ENCODE results near the gene INPP1.

INPP1 gene

GRCh38 chr2:190415251-190415650 is 71.9 kb downstream of the INPP1 start:
- Mint-ChIP-seq H3K9me3 (no peaks in the 10 kb centered on the region), H3K36me3 (ENCODE audit: low read depth) (peaks cover 31% of the 10 kb centered on the region), H3K27ac (peak overlapping the region; percentile 91), H3K4me3 (peak overlapping the region; percentile 68), H3K4me1 (ENCODE audit: low read depth) (peaks cover 60% of the 10 kb centered on the region), H3K27me3 (ENCODE audit: low read depth) (no peaks in the 10 kb centered on the region)
- no peak for DNase-seq (ENCODE audit: low spot score)

GRCh38 chr2:190415794-190416775 is 72.7 kb downstream of the INPP1 start:
- DNase-seq (ENCODE audit: low spot score) = no peak
- Mint-ChIP-seq H3K27me3 (ENCODE audit: low read depth) (no peaks in the 10 kb centered on the region), H3K4me3 (peak overlapping the region; percentile 68), H3K4me1 (ENCODE audit: low read depth) (peaks cover 59% of the 10 kb centered on the region), H3K27ac (peak overlapping the region; percentile 91), H3K36me3 (ENCODE audit: low read depth) (peaks cover 36% of the 10 kb centered on the region), H3K9me3 (no peaks in the 10 kb centered on the region)

GRCh38 chr2:190417045-190417842 is 73.9 kb downstream of the INPP1 start:
- H3K36me3 Mint-ChIP-seq (ENCODE audit: low read depth) = peaks cover 30% of the 10 kb centered on the region
- peak overlapping the region; percentile 53 for H3K27ac Mint-ChIP-seq
- no peaks in the 10 kb centered on the region for H3K27me3 Mint-ChIP-seq (ENCODE audit: low read depth)
- peaks cover 49% of the 10 kb centered on the region for H3K4me1 Mint-ChIP-seq (ENCODE audit: low read depth)
- H3K4me3 Mint-ChIP-seq = no peak overlapping the region
- no peaks in the 10 kb centered on the region for H3K9me3 Mint-ChIP-seq
- no peak for DNase-seq (ENCODE audit: low spot score)

GRCh38 chr2:190418727-190419126 is 75.3 kb downstream of the INPP1 start:
- H3K9me3 Mint-ChIP-seq = no peaks in the 10 kb centered on the region
- DNase-seq (ENCODE audit: low spot score) = no peak
- H3K36me3 Mint-ChIP-seq (ENCODE audit: low read depth) = peaks cover 28% of the 10 kb centered on the region
- no peaks in the 10 kb centered on the region for H3K27me3 Mint-ChIP-seq (ENCODE audit: low read depth)
- H3K27ac Mint-ChIP-seq = no peak overlapping the region
- H3K4me3 Mint-ChIP-seq = no peak overlapping the region
- H3K4me1 Mint-ChIP-seq (ENCODE audit: low read depth) = peaks cover 37% of the 10 kb centered on the region

- peaks cover 38% of the 10 kb centered on the region for H3K36me3 Mint-ChIP-seq (ENCODE audit: low read depth)
- no peaks in the 10 kb centered on the region for H3K27me3 Mint-ChIP-seq (ENCODE audit: low read depth)
Measured at GRCh38 chr2:190420801-190421200, 77.4 kb downstream of the INPP1 start.

More at GRCh38 chr2:190420801-190421200, 77.4 kb downstream of the INPP1 start:
- Mint-ChIP-seq H3K27ac (no peak overlapping the region), H3K9me3 (no peaks in the 10 kb centered on the region), H3K4me1 (ENCODE audit: low read depth) (peaks cover 35% of the 10 kb centered on the region), H3K4me3 (no peak overlapping the region)
- no peak for DNase-seq (ENCODE audit: low spot score)

Data from T-helper 2 cell treated with Interferon-gamma antibody and Interleukin-4, amounts not matched to agents 5 μg/mL and 100 μg/mL, for 36 hours (primary cell).